Measurements from ENCODE around the gene ERCC4.

ERCC4 gene

DNA sequence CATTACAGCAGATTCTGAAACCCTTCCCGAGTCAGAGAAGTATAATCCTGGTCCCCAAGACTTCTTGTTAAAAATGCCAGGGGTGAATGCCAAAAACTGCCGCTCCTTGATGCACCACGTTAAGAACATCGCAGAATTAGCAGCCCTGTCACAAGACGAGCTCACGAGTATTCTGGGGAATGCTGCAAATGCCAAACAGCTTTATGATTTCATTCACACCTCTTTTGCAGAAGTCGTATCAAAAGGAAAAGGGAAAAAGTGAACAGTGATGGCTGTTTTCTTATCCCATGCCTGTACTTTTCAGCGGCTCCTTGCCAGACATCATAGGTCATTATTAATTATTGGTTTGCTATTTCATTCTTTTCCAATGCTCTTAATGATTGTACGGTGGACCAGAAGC, 28.1 kb downstream of the ERCC4 start:
- no peak for DNase-seq (ENCODE audit: low spot score)

GRCh38 chr16:13950821-13951547, 31.0 kb downstream of the ERCC4 start:
- no peak for DNase-seq (ENCODE audit: low spot score)

- DNase-seq (ENCODE audit: low spot score) = no peak
Measured at GRCh38 chr16:13951611-13952010, 31.7 kb downstream of the ERCC4 start.

DNA sequence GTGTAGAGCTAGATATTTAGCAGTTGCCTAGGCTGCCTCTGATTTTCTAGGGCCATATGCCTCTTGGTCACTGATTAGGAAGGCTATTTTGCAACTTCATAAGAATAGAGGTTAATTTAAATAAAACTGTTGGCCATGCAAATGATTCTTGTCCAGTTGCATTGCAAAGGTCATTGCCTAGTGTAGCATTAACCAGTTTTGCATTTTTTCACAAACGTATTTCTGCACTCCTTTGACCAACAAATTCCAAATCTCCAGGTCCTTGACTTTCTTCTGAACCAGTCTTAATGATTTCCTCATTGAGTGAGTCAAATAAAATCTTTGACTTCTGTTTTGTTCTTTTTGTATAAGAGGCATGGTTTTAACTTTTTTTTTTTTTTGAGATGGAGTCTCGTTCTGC, 33.5 kb downstream of the ERCC4 start:
- no peak for DNase-seq (ENCODE audit: low spot score)

DNA sequence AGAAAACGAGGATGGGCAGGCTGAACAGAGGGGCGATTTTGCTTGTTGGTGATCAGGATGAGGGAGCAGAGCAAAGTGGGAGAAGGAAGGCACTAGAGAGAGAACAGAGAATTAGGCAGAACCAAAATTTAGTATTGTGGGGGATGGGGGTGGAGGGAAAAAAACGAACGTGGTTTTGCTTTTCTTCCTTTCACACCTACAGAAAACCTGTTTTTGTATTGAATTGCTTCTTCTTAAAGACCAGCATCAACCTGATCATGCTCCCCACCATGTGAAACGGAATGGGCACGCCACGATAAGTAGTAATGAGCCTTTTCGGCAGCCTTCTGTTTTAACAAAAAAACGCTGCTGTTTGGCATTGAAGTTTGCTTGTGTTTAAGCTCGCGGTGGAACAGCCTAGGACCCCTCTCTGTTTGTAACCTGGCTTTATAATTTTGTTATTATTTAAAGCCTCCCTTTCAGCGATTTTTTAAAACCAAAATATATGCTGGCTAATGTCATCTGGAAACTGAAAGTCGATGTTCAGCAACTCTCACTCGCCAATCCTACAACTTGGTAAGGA, 36.8 kb downstream of the ERCC4 start:
- DNase-seq (ENCODE audit: low spot score) = no peak

DNA sequence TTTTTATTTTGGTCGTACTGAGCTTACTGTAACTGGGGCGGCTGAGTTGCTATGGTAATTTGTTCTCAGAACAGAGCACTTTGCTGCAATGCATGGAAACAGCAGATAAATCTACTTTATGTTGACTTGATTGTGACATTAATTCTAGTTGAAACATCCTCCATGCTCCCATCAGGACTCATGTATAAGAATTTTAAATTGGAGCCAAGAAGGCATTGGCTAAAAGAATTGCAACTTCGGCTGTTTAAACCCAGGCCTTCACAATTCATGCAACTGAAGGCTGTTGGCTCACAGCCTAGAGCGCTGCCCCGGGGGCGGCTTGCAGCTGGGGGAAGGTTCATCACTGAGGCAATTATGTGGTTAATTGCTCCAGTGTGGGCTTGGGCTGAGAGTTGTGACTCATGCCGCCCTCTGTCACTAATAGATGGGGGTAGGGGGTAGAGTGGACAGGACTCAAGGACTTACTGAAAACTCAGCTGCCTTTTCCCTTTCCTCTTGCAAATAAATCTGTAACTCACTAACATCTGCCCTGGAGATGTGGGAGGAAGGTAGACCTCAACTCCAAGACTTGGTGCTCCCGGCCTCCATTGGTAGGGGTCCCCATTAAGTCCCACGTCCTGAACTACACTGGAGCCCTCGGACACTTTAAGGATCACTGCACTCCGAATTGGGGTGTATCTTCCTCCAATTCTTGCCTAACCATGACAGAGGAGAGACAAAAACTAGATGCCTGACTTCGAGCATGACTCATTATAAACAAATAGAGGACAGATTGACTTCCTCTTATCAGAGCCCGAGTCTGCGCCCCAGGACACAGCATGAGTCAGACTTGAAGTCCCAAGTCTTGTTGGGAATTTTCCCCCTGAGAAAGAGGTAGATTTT, 37.5 kb downstream of the ERCC4 start:
- DNase-seq (ENCODE audit: low spot score) = peak; percentile 71

GRCh38 chr16:13958474-13958873, 38.5 kb downstream of the ERCC4 start:
- DNase-seq (ENCODE audit: low spot score) = no peak

DNA sequence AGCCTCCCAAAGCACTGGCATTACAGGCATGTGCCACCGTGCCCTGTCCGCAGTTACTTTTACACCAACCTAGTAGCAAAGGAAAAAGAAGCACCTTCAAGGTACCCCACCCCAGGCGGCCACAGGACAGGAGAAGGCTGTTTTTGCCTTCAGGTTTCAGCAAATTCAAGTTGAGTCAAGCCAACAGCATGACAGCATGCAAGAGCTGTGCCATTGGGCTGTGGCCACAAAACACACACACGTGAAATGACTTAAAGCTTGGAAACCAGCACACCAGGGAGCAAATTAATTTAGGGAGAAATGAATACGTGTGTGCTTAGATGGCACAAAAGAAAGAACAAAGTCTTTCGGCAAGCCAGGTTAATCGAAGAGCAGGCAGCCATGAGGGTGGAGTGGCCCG, 39.7 kb downstream of the ERCC4 start:
- DNase-seq (ENCODE audit: low spot score) = no peak

DNA sequence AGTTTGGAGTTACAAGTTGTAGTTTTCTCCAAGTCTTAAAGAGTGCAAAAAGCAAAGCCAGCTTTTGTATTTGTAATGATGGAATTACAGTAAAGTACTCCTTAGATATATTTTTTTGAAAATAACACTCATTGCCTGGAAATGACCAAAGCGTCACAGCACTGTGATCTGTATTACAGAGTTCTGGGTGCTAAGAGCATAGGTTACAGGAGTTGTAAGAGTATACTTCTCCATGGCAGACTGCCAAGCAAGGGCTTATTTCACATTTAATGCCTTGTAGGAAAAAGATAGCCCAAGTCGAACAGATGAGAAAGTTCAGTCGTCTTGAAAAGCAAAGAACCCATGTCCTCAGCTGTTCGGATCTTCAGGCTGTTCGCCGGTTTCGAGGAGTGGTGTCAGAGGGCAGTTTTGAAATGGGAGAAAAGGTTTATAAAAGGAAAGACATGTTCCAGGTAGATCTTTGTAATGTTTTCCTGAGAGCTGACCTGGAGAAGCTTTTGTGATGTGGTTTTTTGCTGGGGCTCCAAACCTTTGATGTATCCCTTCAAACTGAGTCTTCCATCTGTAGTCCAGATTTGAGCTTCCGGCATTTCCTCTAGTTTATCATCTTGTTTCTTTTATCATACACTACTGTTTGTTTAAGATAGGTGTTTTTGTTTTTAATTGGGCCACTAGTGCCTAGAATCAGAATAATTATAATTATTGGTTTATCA, 41.3 kb downstream of the ERCC4 start:
- no peak for DNase-seq (ENCODE audit: low spot score)

DNA sequence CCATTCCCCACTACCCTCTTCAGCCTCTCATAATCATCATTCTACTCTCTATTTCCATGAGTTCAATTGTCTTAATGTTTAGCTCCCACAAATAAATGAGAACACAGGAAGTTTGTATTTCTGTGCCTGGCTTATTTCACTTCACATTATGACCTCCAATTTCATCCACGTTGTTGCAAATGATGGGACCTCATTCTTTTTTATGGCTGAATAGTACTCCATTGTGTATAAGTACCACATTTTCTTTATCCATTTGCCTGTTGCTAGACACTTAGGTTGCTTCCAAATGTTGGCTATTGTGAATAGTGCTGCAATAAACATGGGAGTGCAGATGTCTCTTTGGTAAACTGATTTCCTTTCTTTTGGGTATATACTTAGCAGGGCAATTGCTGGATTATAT, 42.3 kb downstream of the ERCC4 start:
- no peak for DNase-seq (ENCODE audit: low spot score)

DNA sequence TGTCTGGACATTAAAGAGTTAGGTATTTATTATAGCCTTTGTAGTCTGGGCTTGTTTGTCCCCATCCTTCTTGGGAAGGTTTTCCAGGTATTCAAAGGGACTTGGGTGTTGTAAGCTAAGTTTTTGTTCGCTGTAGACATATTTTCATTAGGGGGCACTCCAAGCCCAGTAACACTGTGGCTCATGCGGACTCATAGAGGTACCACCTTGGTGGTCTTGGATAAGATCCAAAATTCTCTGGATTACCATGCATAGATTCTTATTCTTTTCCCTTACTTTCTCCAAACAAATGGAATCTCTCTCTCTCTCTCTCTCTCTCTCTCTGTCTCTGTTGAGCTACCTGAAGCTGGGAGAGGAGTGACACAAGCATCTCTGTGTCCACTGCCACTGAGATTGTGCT, 48.9 kb downstream of the ERCC4 start:
- no peak for DNase-seq (ENCODE audit: low spot score)

GRCh38 chr16:13969711-13970110, 49.8 kb downstream of the ERCC4 start:
- DNase-seq (ENCODE audit: low spot score) = no peak

GRCh38 chr16:13970708-13971422, 50.9 kb downstream of the ERCC4 start:
- DNase-seq (ENCODE audit: low spot score) = no peak

DNA sequence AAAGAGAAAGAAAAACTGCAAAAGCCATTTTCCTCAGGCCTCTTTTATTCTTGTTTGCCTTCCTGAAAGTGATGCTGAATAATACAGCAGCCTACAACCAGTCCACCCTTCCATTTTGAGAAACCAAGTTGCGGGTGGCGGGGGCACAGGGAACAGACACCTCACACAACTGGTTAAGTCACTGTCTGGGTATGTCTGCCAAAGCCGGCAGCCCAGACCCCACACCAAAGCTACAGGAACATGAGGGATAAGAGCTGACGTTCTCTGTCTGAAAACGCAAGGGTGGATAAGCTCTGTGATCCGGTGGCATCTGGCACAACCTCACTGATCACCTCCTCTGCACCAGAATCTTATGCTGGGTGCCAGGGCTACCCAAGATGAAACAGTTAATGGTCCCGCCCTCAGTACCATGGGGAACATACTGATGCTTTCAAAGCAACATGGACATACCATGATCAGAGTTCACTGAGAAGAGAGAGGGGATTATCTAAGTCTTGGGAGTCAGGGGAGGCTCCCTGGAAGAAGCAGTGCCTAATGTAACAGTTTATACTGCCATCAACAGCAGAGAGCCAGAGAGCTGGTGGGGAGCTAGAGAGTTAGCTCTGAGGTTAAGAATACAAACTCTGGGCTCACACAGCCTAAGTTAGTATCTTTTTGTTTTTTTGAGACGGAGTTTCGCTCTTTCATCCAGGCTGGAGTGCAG, 53.5 kb downstream of the ERCC4 start:
- DNase-seq (ENCODE audit: low spot score) = no peak

- no peak for DNase-seq (ENCODE audit: low spot score)
Measured at GRCh38 chr16:13977177-13977576, 57.2 kb downstream of the ERCC4 start.

- DNase-seq (ENCODE audit: low spot score) = no peak
Measured at GRCh38 chr16:13982451-13982850, 62.5 kb downstream of the ERCC4 start.

- no peak for DNase-seq (ENCODE audit: low spot score)
Measured at GRCh38 chr16:13983625-13984024, 63.7 kb downstream of the ERCC4 start.

DNA sequence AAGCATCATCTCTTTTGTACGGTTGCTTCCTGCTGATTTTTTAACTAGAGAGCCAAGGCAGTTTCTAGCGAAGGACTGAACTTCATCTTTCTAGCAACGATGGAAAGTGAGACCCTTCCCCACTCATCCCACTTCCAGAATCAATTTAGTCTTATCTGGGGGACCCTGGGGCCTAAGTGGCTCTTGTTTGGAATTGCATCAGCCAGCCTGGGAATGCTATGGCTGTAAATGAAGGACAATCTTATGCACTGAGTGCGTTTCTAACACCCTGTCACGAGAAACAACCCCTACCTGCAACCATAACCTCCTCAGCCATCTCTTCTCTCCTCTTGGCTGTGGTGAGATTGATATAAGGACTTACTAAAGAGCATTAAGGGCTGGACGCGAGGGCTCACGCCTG, 64.8 kb downstream of the ERCC4 start:
- DNase-seq (ENCODE audit: low spot score) = no peak

- DNase-seq (ENCODE audit: low spot score) = no peak
Measured at GRCh38 chr16:13988038-13988437, 68.1 kb downstream of the ERCC4 start.

DNA sequence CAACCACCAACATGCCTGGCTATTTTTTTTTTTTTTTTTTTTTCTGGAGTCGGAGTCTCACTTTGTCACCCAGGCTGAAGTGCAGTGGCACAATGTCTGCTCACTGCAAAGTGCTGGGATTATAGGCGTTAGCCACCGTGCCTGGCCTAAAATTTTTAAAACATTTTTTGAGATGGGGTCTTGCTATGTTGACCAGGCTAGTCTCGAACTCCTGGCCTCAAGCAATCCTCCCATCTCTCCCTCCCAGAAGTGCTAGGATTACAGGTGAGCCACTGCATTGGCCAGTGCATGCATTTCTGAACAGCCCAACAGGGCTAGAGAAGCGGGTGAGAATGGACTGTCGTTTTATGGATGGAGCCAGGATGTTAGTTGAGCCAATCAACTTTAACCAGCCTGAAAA, 72.4 kb downstream of the ERCC4 start:
- DNase-seq (ENCODE audit: low spot score) = no peak

DNA sequence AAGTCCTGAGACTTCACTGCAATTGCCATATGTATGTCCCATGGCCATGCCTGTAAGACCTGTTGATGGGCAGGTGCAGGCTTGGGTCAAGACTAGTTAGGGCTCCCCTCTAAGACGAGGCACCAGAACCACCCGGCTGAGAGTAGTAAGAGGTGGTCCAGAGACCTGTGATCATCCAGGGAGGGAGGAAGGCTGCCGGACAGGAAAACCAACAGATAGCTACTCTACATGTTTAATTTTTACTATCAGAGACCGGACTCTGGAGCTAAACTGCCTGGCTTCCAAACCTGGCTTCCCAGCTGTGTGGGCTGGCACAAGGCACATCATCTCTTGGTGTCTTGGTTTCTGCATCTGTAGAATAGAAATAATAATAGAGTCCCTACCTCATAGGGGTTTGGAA, 73.0 kb downstream of the ERCC4 start:
- DNase-seq (ENCODE audit: low spot score) = no peak
